ENCODE data around the gene PALD1. TPM values are rescaled to one million over a fixed set of nuclear protein-coding genes. Genes with fewer than 3 reads are reported as not detected.

Gene PALD1
- total and polyA plus RNA-seq, 9 of the 15 experiments (the other 6 are each of a cell fraction or from before 2014, with no cell fraction given): 0.03 to 0.29 (median 0.09) TPM; not detected in 2

Other genes starting within 250 kb of the PALD1 start
- 378 and 453 TPM in 2 replicates for gene PPA1, start 245.3 kb upstream of the PALD1 start, total RNA-seq (2014; rRNA removed)
- gene PPA1, start 245.3 kb upstream of the PALD1 start, total RNA-seq (2014; rRNA removed; fragmentation: Illumina TruSeq; extraction: Trizol): 635 and 699 TPM in 2 replicates
- gene PPA1, start 245.3 kb upstream of the PALD1 start, total RNA-seq (2015; rRNA removed; fragmentation: Illumina TruSeq; extraction: Trizol): 463 and 482 TPM in 2 replicates
- gene PPA1, start 245.3 kb upstream of the PALD1 start, total RNA-seq (2021): 418 and 448 TPM in 2 replicates
- gene PPA1, start 245.3 kb upstream of the PALD1 start, polyA plus RNA-seq (2011; rRNA removed): 408 and 606 TPM in 2 replicates
- gene PPA1, start 245.3 kb upstream of the PALD1 start, polyA plus RNA-seq (2014; fragmentation: Illumina TruSeq; extraction: Trizol): 454 and 471 TPM in 2 replicates
- 100 to 1,000 TPM; 301 to 366 TPM for gene PPA1, start 245.3 kb upstream of the PALD1 start, polyA plus RNA-seq (2014; fragmentation: Nextera tagmentation; extraction: Ambion mirVana)
- gene PPA1, start 245.3 kb upstream of the PALD1 start, polyA plus RNA-seq (2014; rRNA removed): 591 and 627 TPM in 2 replicates
- not detected in 2 replicates for gene NPFFR1, start 194.8 kb upstream of the PALD1 start, total RNA-seq (2014; rRNA removed)
- gene NPFFR1, start 194.8 kb upstream of the PALD1 start, total RNA-seq (2014; rRNA removed; fragmentation: Illumina TruSeq; extraction: Trizol): under 0.01 TPM in 1 of 2 replicates, not detected in the other
- not detected in 2 replicates for gene NPFFR1, start 194.8 kb upstream of the PALD1 start, total RNA-seq (2015; rRNA removed; fragmentation: Illumina TruSeq; extraction: Trizol)
- not detected in 2 replicates for gene NPFFR1, start 194.8 kb upstream of the PALD1 start, total RNA-seq (2021)
- not detected in 2 replicates for gene NPFFR1, start 194.8 kb upstream of the PALD1 start, polyA plus RNA-seq (2011; rRNA removed)
- not detected in 2 replicates for gene NPFFR1, start 194.8 kb upstream of the PALD1 start, polyA plus RNA-seq (2014; fragmentation: Illumina TruSeq; extraction: Trizol)
- not detected for gene NPFFR1, start 194.8 kb upstream of the PALD1 start, polyA plus RNA-seq (2014; fragmentation: Nextera tagmentation; extraction: Ambion mirVana)
- gene NPFFR1, start 194.8 kb upstream of the PALD1 start, polyA plus RNA-seq (2014; rRNA removed): not detected in 2 replicates
- 9.8 and 14.3 TPM in 2 replicates for gene LRRC20, start 96.1 kb upstream of the PALD1 start, total RNA-seq (2014; rRNA removed)
- gene LRRC20, start 96.1 kb upstream of the PALD1 start, total RNA-seq (2014; rRNA removed; fragmentation: Illumina TruSeq; extraction: Trizol): 3.9 and 4.4 TPM in 2 replicates
- gene LRRC20, start 96.1 kb upstream of the PALD1 start, total RNA-seq (2015; rRNA removed; fragmentation: Illumina TruSeq; extraction: Trizol): 8.6 and 10.1 TPM in 2 replicates
- gene LRRC20, start 96.1 kb upstream of the PALD1 start, total RNA-seq (2021): 12.4 and 13.1 TPM in 2 replicates
- 15.8 and 16.9 TPM in 2 replicates for gene LRRC20, start 96.1 kb upstream of the PALD1 start, polyA plus RNA-seq (2011; rRNA removed)
- 14.2 and 16.7 TPM in 2 replicates for gene LRRC20, start 96.1 kb upstream of the PALD1 start, polyA plus RNA-seq (2014; fragmentation: Illumina TruSeq; extraction: Trizol)
- gene LRRC20, start 96.1 kb upstream of the PALD1 start, polyA plus RNA-seq (2014; fragmentation: Nextera tagmentation; extraction: Ambion mirVana): 1 to 10 TPM; 2.3 to 3.0 TPM
- 11.0 and 11.4 TPM in 2 replicates for gene LRRC20, start 96.1 kb upstream of the PALD1 start, polyA plus RNA-seq (2014; rRNA removed)
- gene EIF4EBP2, start 74.6 kb upstream of the PALD1 start, total RNA-seq (2014; rRNA removed): 18.3 and 24.5 TPM in 2 replicates
- gene EIF4EBP2, start 74.6 kb upstream of the PALD1 start, total RNA-seq (2014; rRNA removed; fragmentation: Illumina TruSeq; extraction: Trizol): 46.5 and 54.1 TPM in 2 replicates
- 38.1 and 39.4 TPM in 2 replicates for gene EIF4EBP2, start 74.6 kb upstream of the PALD1 start, total RNA-seq (2015; rRNA removed; fragmentation: Illumina TruSeq; extraction: Trizol)
- gene EIF4EBP2, start 74.6 kb upstream of the PALD1 start, total RNA-seq (2021): 54.1 and 61.8 TPM in 2 replicates
- gene EIF4EBP2, start 74.6 kb upstream of the PALD1 start, polyA plus RNA-seq (2011; rRNA removed): 34.9 and 38.3 TPM in 2 replicates
- 57.4 and 67.5 TPM in 2 replicates for gene EIF4EBP2, start 74.6 kb upstream of the PALD1 start, polyA plus RNA-seq (2014; fragmentation: Illumina TruSeq; extraction: Trizol)
- 10 to 100 TPM; 16.1 to 25.5 TPM for gene EIF4EBP2, start 74.6 kb upstream of the PALD1 start, polyA plus RNA-seq (2014; fragmentation: Nextera tagmentation; extraction: Ambion mirVana)
- gene EIF4EBP2, start 74.6 kb upstream of the PALD1 start, polyA plus RNA-seq (2014; rRNA removed): 27.5 and 31.3 TPM in 2 replicates
- not detected in 2 replicates for gene NODAL, start 37.1 kb upstream of the PALD1 start, total RNA-seq (2014; rRNA removed)
- gene NODAL, start 37.1 kb upstream of the PALD1 start, total RNA-seq (2014; rRNA removed; fragmentation: Illumina TruSeq; extraction: Trizol): not detected in 2 replicates
- gene NODAL, start 37.1 kb upstream of the PALD1 start, total RNA-seq (2015; rRNA removed; fragmentation: Illumina TruSeq; extraction: Trizol): not detected in 2 replicates
- gene NODAL, start 37.1 kb upstream of the PALD1 start, total RNA-seq (2021): not detected in 2 replicates
- not detected in 2 replicates for gene NODAL, start 37.1 kb upstream of the PALD1 start, polyA plus RNA-seq (2011; rRNA removed)
- gene NODAL, start 37.1 kb upstream of the PALD1 start, polyA plus RNA-seq (2014; fragmentation: Illumina TruSeq; extraction: Trizol): not detected in 2 replicates
- gene NODAL, start 37.1 kb upstream of the PALD1 start, polyA plus RNA-seq (2014; fragmentation: Nextera tagmentation; extraction: Ambion mirVana): not detected
- gene NODAL, start 37.1 kb upstream of the PALD1 start, polyA plus RNA-seq (2014; rRNA removed): not detected in 2 replicates
- gene PRF1, start 124.0 kb downstream of the PALD1 start, total RNA-seq (2014; rRNA removed): 4.9 and 5.3 TPM in 2 replicates
- gene PRF1, start 124.0 kb downstream of the PALD1 start, total RNA-seq (2014; rRNA removed; fragmentation: Illumina TruSeq; extraction: Trizol): 4.3 and 5.4 TPM in 2 replicates
- 6.4 and 7.9 TPM in 2 replicates for gene PRF1, start 124.0 kb downstream of the PALD1 start, total RNA-seq (2015; rRNA removed; fragmentation: Illumina TruSeq; extraction: Trizol)
- gene PRF1, start 124.0 kb downstream of the PALD1 start, total RNA-seq (2021): 8.6 and 9.0 TPM in 2 replicates
- gene PRF1, start 124.0 kb downstream of the PALD1 start, polyA plus RNA-seq (2011; rRNA removed): 0.84 and 4.3 TPM in 2 replicates
- 6.4 and 10.7 TPM in 2 replicates for gene PRF1, start 124.0 kb downstream of the PALD1 start, polyA plus RNA-seq (2014; fragmentation: Illumina TruSeq; extraction: Trizol)
- 1 to 10 TPM; 6.3 to 7.4 TPM for gene PRF1, start 124.0 kb downstream of the PALD1 start, polyA plus RNA-seq (2014; fragmentation: Nextera tagmentation; extraction: Ambion mirVana)
- 3.2 and 3.8 TPM in 2 replicates for gene PRF1, start 124.0 kb downstream of the PALD1 start, polyA plus RNA-seq (2014; rRNA removed)
- 15.9 and 23.8 TPM in 2 replicates for gene ADAMTS14, start 193.7 kb downstream of the PALD1 start, total RNA-seq (2014; rRNA removed)
- 4.3 and 6.3 TPM in 2 replicates for gene ADAMTS14, start 193.7 kb downstream of the PALD1 start, total RNA-seq (2014; rRNA removed; fragmentation: Illumina TruSeq; extraction: Trizol)
- 15.3 and 15.4 TPM in 2 replicates for gene ADAMTS14, start 193.7 kb downstream of the PALD1 start, total RNA-seq (2015; rRNA removed; fragmentation: Illumina TruSeq; extraction: Trizol)
- gene ADAMTS14, start 193.7 kb downstream of the PALD1 start, total RNA-seq (2021): 30.4 and 31.7 TPM in 2 replicates
- 37.4 and 45.4 TPM in 2 replicates for gene ADAMTS14, start 193.7 kb downstream of the PALD1 start, polyA plus RNA-seq (2011; rRNA removed)
- gene ADAMTS14, start 193.7 kb downstream of the PALD1 start, polyA plus RNA-seq (2014; fragmentation: Illumina TruSeq; extraction: Trizol): 20.3 and 24.1 TPM in 2 replicates
- under 1 TPM; 0.04 to 0.27 TPM for gene ADAMTS14, start 193.7 kb downstream of the PALD1 start, polyA plus RNA-seq (2014; fragmentation: Nextera tagmentation; extraction: Ambion mirVana)
- gene ADAMTS14, start 193.7 kb downstream of the PALD1 start, polyA plus RNA-seq (2014; rRNA removed): 32.7 and 35.9 TPM in 2 replicates